ENCODE data around the gene NIP7. TPM values are rescaled to one million over a fixed set of nuclear protein-coding genes. Genes with fewer than 3 reads are reported as not detected.

NIP7 gene
- total RNA-seq, 1 experiment from 2014 or later, result 62.8 TPM

GRCh38 chr16:69349536-69349935, 10.0 kb downstream of the NIP7 start:
- ChIA-PET RAD21 (ENCODE audit: low non-redundant PET in 1 of 2, low total read pairs in 2 of 2, uncharacterized antibody in 2 of 2, unreplicated experiment in 2 of 2) (no interaction called here), CTCF (no interaction called here)
- no peak for DNase-seq (ENCODE audit: low read depth, low spot score)

GRCh38 chr16:69350536-69351133, 11.1 kb downstream of the NIP7 start:
- CTCF ChIA-PET, result no interaction called here
- H3K9ac ChIP-seq (ENCODE audit: low read length), result no peak overlapping the region

More at GRCh38 chr16:69349536-69349935, 10.0 kb downstream of the NIP7 start:
- H3K4me1 ChIP-seq (ENCODE audit: control insufficient read depth in 1 of 2, insufficient read depth in 2 of 2, low read length in 2 of 2), result peaks cover 0 to 10% of the 10 kb centered on the region in 2 experiments; a peak in 2 of 4 replicates
- H3K9me2 ChIP-seq (ENCODE audit: insufficient read depth), result no peaks in the 10 kb centered on the region
- POLR2A ChIA-PET, result no interaction called here
- no peaks in the 10 kb centered on the region for H3K27me3 ChIP-seq (ENCODE audit: insufficient read depth, low read length)
- H3K4me3 ChIP-seq (replicated peaks in 1 of 2; ENCODE audit: low read depth in 1 of 2, low read length in 2 of 2), result no peak overlapping the region
- no peak overlapping the region for H3K9ac ChIP-seq (ENCODE audit: low read length)
- ATAC-seq, result no peak
- H3K79me2 ChIP-seq (ENCODE audit: insufficient read depth, low read length), result no peaks in the 10 kb centered on the region
- no peak overlapping the region for H3K4me2 ChIP-seq (ENCODE audit: low read length)
- intact Hi-C loops (cut with micrococcal nuclease), result no loop called here
- no TSS peak for BruUV-seq (replicated peaks)
- H3K36me3 ChIP-seq (ENCODE audit: control insufficient read depth in 1 of 2, insufficient read depth in 2 of 2, low read length in 2 of 2), result peaks cover 7 to 11% of the 10 kb centered on the region in 2 experiments; a peak in 2 of 4 replicates
- no peak overlapping the region for H2AFZ ChIP-seq (ENCODE audit: low read depth, low read length, poor library complexity, severe bottlenecking)
- TF ChIP-seq SP1 (IDR thresholded peaks at IDR 0.05; ENCODE audit: low read depth) (no peak), CEBPB (IDR thresholded peaks at IDR 0.05; ENCODE audit: low read depth) (no peak)
- no peaks in the 10 kb centered on the region for H3K9me3 ChIP-seq (ENCODE audit: control insufficient read depth in 1 of 2, insufficient read depth in 1 of 2, low read depth in 1 of 2, low read length in 2 of 2)
- H4K20me1 ChIP-seq (ENCODE audit: insufficient read depth), result no peaks in the 10 kb centered on the region
- no peak overlapping the region for H3K27ac ChIP-seq (ENCODE audit: low read depth, low read length)

More at GRCh38 chr16:69350536-69351133, 11.1 kb downstream of the NIP7 start:
- BruUV-seq (replicated peaks), result no TSS peak
- Histone ChIP-seq H2AFZ (ENCODE audit: low read depth, low read length, poor library complexity, severe bottlenecking) (no peak overlapping the region), H3K36me3 (ENCODE audit: control insufficient read depth in 1 of 2, insufficient read depth in 2 of 2, low read length in 2 of 2) (peaks cover 7 to 14% of the 10 kb centered on the region in 2 experiments; a peak in 2 of 4 replicates), H4K20me1 (ENCODE audit: insufficient read depth) (no peaks in the 10 kb centered on the region), H3K4me1 (ENCODE audit: control insufficient read depth in 1 of 2, insufficient read depth in 2 of 2, low read length in 2 of 2) (peaks cover 0 to 4% of the 10 kb centered on the region in 2 experiments; a peak in 2 of 4 replicates), H3K79me2 (ENCODE audit: insufficient read depth, low read length) (no peaks in the 10 kb centered on the region), H3K4me3 (replicated peaks in 1 of 2; ENCODE audit: low read depth in 1 of 2, low read length in 2 of 2) (no peak overlapping the region), H3K27me3 (ENCODE audit: insufficient read depth, low read length) (no peaks in the 10 kb centered on the region), H3K9me2 (ENCODE audit: insufficient read depth) (no peaks in the 10 kb centered on the region), H3K27ac (ENCODE audit: low read depth, low read length) (no peak overlapping the region), H3K9me3 (ENCODE audit: control insufficient read depth in 1 of 2, insufficient read depth in 1 of 2, low read depth in 1 of 2, low read length in 2 of 2) (no peaks in the 10 kb centered on the region), H3K4me2 (ENCODE audit: low read length) (no peak overlapping the region)
- ChIA-PET POLR2A (no interaction called here), RAD21 (ENCODE audit: low non-redundant PET in 1 of 2, low total read pairs in 2 of 2, uncharacterized antibody in 2 of 2, unreplicated experiment in 2 of 2) (no interaction called here)
- TF ChIP-seq SRF (IDR thresholded peaks at IDR 0.05; ENCODE audit: low read depth) (no peak), FOSL1 (IDR thresholded peaks at IDR 0.05; ENCODE audit: low read depth) (no peak), CEBPB (IDR thresholded peaks at IDR 0.05; ENCODE audit: low read depth) (no peak), EZH2phosphoT487 (IDR thresholded peaks at IDR 0.05; ENCODE audit: borderline replicate concordance) (no peak), TCF7L2 (IDR thresholded peaks at IDR 0.05; ENCODE audit: borderline replicate concordance, extremely low read depth, insufficient read depth, insufficient read length) (no peak), EZH2 (IDR thresholded peaks at IDR 0.05) (no peak), ELF1 (IDR thresholded peaks at IDR 0.05; ENCODE audit: borderline replicate concordance, low read depth) (no peak), MAX (IDR thresholded peaks at IDR 0.05) (no peak), SIN3A (IDR thresholded peaks at IDR 0.05; ENCODE audit: low read depth) (no peak), POLR2AphosphoS5 (IDR thresholded peaks at IDR 0.05; ENCODE audit: low read depth, low read length) (no peak), POLR2A (IDR thresholded peaks at IDR 0.05; ENCODE audit: borderline replicate concordance, extremely low read depth, insufficient read depth, insufficient read length) (no peak), ZFX (IDR thresholded peaks at IDR 0.05) (no peak), ZBTB33 (IDR thresholded peaks at IDR 0.05; ENCODE audit: extremely low read depth, insufficient replicate concordance, low read length) (no peak), ATF3 (IDR thresholded peaks at IDR 0.05) (no peak), CTCF (IDR thresholded peaks at IDR 0.05 in 2 of 3, conservative IDR thresholded peaks at IDR 0.05 in 1 of 3; ENCODE audit: borderline replicate concordance in 1 of 3, insufficient read depth in 1 of 3, low read depth in 2 of 3, low read length in 2 of 3) (no peak), RAD21 (IDR thresholded peaks at IDR 0.05; ENCODE audit: low read depth) (no peak), ZNF274 (IDR thresholded peaks at IDR 0.05; ENCODE audit: low read depth, low read length) (no peak)
- intact Hi-C loops (cut with micrococcal nuclease), result no loop called here
- ATAC-seq, result no peak
- no peak for DNase-seq (ENCODE audit: low read depth, low spot score)

Data from HCT116 (cell line).